Measurements from ENCODE around the gene PACS1.
"Not testable (repeated sequence)": the region's sequence is repeated elsewhere in the genome, so short reads cannot be mapped to it uniquely, and the experiment has no call there.

PACS1 gene

DNA sequence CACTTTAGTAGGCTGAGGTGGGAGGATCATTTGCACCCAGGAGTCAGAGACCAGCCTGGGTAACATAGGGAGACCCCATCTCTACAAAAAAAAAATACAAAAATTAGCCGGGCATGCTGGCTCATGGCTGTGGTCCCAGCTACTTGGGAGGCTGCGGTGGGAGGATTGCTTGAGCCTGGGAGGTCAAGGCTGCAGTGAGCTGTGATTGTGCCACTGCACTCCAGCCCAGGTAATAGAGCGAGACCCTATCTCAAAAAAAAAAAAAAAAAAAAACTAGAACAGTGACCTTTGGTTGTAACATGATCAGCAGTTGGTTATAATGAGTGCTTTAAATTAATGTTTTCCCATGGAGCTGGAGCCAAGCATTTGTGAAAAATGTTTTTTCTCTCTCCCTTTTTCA lies 44.9 kb downstream of the PACS1 start:
- DNase-seq (ENCODE audit: extremely low spot score); CTCF ChIA-PET; POLR2A ChIA-PET: not testable (repeated sequence)
- peak; percentile 29; the same call in 1 of the 2 replicates for TF ChIP-seq ZNF384 (IDR thresholded peaks at IDR 0.05)

DNA sequence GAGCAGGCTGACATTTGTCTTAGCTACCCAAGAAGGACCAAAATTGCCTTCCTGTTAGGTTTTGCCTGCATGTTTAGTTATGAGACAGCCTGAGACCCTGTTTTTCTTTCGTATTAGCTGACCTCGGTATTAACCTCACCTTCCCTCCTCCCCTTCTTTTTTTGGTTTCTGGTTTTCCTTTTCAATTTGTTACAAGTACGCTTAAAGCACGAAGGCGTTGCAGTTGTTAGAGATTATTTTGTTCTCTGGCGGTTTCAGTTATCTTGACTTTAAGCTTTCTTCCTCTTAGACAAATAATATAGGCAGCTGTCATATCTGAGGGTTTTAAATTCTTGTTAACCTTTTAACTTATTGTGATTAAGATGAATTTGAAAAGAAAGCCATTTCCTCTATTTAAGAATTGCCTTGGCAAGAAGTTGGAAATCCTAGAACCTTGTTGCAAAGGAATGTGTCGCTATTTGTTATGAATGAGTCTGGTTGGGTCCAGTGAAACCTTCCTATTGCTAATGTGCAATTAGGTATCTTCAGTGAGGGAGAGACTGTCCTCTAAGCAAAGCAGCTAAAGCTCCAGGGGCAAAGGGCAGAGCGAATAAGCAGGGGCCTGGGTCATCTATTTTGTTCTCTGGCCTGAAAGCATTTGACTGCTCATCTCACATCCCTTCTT lies 45.7 kb downstream of the PACS1 start:
- DNase-seq (ENCODE audit: extremely low spot score) = no peak
- TF ChIP-seq FOXM1 (IDR thresholded peaks at IDR 0.05; ENCODE audit: borderline replicate concordance) (no peak), LEF1 (IDR thresholded peaks at IDR 0.05; ENCODE audit: borderline replicate concordance) (no peak), TARDBP (IDR thresholded peaks at IDR 0.05) (no peak)
- CTCF ChIA-PET = interaction anchor here (1.2 kb wide), 1 partner anchor 48 kb away, joined by 3 read pairs; no protein-coding TSS in a partner anchor
- POLR2A ChIA-PET = no interaction called here

DNA sequence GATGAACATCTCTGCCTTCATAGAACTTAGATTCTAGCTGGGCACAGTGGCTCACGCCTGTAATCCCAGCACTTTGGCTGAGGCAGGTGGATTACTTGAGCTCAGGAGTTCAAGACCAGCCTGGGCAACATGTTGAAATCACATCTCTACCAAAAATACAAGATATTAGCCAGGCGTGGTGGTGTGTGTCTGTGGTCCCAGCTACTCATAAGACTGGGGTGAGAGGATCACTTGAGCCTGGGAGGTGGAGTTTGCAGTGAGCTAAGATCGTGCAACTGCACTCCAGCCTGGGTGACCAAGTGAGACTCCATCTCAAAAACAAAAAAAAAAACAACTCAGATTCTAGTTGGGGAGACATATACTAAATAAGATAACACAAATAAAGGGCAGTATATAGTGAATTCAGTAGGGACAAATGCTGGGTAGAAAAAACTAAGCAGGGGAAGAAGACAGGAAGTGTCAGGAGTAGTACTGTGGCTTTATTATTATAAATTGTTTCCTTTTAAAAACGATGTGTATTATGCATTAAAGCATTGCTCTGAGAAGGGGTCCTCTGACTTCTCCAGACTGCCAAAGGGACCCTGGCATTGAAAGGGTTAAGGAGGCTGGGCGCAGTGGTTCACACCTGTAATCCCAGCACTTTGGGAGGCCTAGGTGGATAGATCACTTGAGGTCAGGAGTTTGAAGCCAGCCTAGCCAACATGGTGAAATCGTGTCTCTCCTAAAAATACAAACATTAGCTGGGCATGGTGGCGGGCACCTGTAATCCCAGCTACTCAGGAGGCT lies 46.7 kb downstream of the PACS1 start:
- ChIA-PET CTCF (interaction anchor here (0.5 to 1.2 kb wide), 2 partner anchors 49 to 1235 kb away, joined by 3 read pairs; no protein-coding TSS in a partner anchor), POLR2A (no interaction called here)
- TF ChIP-seq FOXM1 (IDR thresholded peaks at IDR 0.05; ENCODE audit: borderline replicate concordance) (no peak), FOXK2 (IDR thresholded peaks at IDR 0.05) (no peak), ZNF384 (IDR thresholded peaks at IDR 0.05) (no peak), ELF4 (IDR thresholded peaks at IDR 0.05) (no peak), LEF1 (IDR thresholded peaks at IDR 0.05; ENCODE audit: borderline replicate concordance) (no peak), BHLHE40 (IDR thresholded peaks at IDR 0.05; ENCODE audit: borderline replicate concordance) (no peak), SP1 (IDR thresholded peaks at IDR 0.05) (no peak), TARDBP (IDR thresholded peaks at IDR 0.05) (no peak), NFRKB (IDR thresholded peaks at IDR 0.05) (no peak)
- TF ChIP-seq, protein P1, sequence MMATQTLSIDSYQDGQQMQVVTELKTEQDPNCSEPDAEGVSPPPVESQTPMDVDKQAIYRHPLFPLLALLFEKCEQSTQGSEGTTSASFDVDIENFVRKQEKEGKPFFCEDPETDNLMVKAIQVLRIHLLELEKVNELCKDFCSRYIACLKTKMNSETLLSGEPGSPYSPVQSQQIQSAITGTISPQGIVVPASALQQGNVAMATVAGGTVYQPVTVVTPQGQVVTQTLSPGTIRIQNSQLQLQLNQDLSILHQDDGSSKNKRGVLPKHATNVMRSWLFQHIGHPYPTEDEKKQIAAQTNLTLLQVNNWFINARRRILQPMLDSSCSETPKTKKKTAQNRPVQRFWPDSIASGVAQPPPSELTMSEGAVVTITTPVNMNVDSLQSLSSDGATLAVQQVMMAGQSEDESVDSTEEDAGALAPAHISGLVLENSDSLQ (IDR thresholded peaks at IDR 0.05) = no peak
- no peak for DNase-seq (ENCODE audit: extremely low spot score)

DNA sequence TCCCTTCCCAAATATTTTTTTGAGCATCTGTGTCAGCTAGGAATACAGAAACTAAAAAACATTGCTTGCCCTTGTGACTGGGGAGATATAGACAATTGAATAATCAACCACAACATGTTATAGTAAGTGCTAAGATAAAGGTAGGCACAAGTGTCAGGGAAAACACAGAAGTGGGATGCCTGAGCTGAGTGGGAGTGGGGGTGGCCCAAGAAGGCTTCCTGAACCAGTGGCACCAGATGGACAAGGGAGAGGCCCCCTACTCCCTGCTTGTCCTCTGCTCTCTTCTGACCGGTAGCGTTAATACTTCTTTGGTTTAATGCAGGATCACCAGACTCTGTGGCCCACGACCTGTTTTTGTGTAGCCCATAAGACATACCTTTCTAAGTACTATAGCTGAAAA lies 48.8 kb downstream of the PACS1 start:
- ChIA-PET POLR2A (interaction anchor here (1.1 to 1.5 kb wide), 3 partner anchors 15 to 257 kb away, joined by 3 to 7 read pairs (median 3); partner anchors contain the start of gene PACS1), CTCF (interaction anchor here (1.1 to 2.5 kb wide), 2 partner anchors 15 to 51 kb away, joined by 6 to 11 read pairs; no protein-coding TSS in a partner anchor)
- no peak for TF ChIP-seq FOXM1 (IDR thresholded peaks at IDR 0.05; ENCODE audit: borderline replicate concordance)
- TF ChIP-seq HDGF (IDR thresholded peaks at IDR 0.05; ENCODE audit: borderline replicate concordance) = no peak
- no peak for TF ChIP-seq SP1 (IDR thresholded peaks at IDR 0.05)
- TF ChIP-seq, protein P1 (IDR thresholded peaks at IDR 0.05) = no peak
- no peak for TF ChIP-seq CTBP1 (IDR thresholded peaks at IDR 0.05; ENCODE audit: borderline replicate concordance)
- TF ChIP-seq ELF4 (IDR thresholded peaks at IDR 0.05) = no peak
- TF ChIP-seq TARDBP (IDR thresholded peaks at IDR 0.05) = no peak
- no peak for DNase-seq (ENCODE audit: extremely low spot score)

DNA sequence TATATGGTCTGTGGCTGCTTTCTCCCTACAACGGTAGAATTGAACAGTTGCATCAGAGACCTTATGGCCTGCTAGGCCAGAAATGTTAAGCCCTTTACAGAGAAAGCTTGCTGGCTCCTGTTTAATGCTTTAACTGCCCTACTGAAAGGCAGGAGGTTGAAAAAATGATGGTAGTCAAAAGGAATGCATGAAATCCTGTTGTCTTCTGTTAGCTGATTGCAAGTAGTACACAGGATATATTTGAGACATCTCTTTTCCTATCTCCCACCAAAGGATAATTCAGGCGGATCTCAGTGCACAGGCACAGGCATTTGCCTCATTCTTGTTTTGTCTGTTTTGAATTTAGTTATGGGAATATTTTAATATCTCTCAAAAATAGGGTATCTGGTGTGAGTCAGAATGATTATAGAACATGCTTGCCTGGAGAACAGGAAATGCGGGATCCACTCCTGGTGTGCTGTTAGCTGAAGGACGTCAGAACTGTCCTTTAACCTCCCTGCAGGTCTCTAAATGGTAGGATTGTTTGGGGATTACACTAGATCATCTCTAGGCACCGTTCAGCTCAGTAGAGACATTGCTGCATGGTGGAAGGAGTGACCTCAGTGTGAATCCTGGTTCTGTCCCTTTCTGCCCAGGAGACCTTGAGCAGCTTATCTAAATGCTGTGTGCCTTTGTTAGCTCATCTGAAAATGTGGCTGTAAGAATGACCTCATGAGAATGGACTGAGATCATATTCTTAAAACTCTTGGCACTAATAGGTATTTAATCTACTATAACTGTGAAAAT lies 49.5 kb downstream of the PACS1 start:
- ChIA-PET CTCF (interaction anchor here (1.1 to 2.5 kb wide), 2 partner anchors 14 to 52 kb away, joined by 6 to 11 read pairs; no protein-coding TSS in a partner anchor), POLR2A (interaction anchor here (1.0 to 1.5 kb wide), 4 partner anchors 14 to 258 kb away, joined by 3 to 7 read pairs (median 3); partner anchors contain the start of gene PACS1)
- DNase-seq (ENCODE audit: extremely low spot score) = no peak
- no peak for TF ChIP-seq ZNF384 (IDR thresholded peaks at IDR 0.05)
- TF ChIP-seq HDGF (IDR thresholded peaks at IDR 0.05; ENCODE audit: borderline replicate concordance) = no peak
- no peak for TF ChIP-seq NFRKB (IDR thresholded peaks at IDR 0.05)
- no peak for TF ChIP-seq SUZ12 (IDR thresholded peaks at IDR 0.05)
- no peak for TF ChIP-seq ELF4 (IDR thresholded peaks at IDR 0.05)
- no peak for TF ChIP-seq FOXM1 (IDR thresholded peaks at IDR 0.05; ENCODE audit: borderline replicate concordance)
- no peak for TF ChIP-seq L3MBTL2 (conservative IDR thresholded peaks at IDR 0.05)
- TF ChIP-seq LEF1 (IDR thresholded peaks at IDR 0.05; ENCODE audit: borderline replicate concordance) = no peak
- TF ChIP-seq FOXK2 (IDR thresholded peaks at IDR 0.05) = no peak
- TF ChIP-seq TARDBP (IDR thresholded peaks at IDR 0.05) = no peak
- no peak for TF ChIP-seq ARNT (IDR thresholded peaks at IDR 0.05)

DNA sequence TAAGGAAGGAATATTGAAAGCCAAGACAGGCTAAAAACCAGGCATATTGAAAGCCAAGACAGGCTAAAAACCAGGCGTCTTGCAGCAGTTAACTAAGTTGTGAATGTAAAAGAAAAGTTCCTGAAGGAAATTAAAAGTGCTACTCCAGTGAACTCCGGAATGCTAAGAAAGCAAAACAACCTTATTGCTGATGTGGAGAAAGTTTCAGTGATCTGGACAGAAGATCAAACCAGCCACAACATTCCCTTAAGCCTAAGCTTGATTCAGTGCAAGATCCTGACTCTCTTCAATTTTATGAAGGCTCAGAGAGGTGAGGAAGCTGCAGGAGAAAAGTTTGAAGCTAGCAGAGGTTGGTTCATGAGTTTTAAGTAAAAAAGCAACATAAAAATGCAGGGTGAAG lies 51.4 kb downstream of the PACS1 start:
- TF ChIP-seq ELF4 (IDR thresholded peaks at IDR 0.05) (no peak), TARDBP (IDR thresholded peaks at IDR 0.05) (no peak), SP1 (IDR thresholded peaks at IDR 0.05) (no peak), FOXM1 (IDR thresholded peaks at IDR 0.05; ENCODE audit: borderline replicate concordance) (no peak), L3MBTL2 (conservative IDR thresholded peaks at IDR 0.05) (no peak), LEF1 (IDR thresholded peaks at IDR 0.05; ENCODE audit: borderline replicate concordance) (no peak), ZNF384 (IDR thresholded peaks at IDR 0.05) (no peak), HDGF (IDR thresholded peaks at IDR 0.05; ENCODE audit: borderline replicate concordance) (no peak), FOXK2 (IDR thresholded peaks at IDR 0.05) (no peak), CTBP1 (IDR thresholded peaks at IDR 0.05; ENCODE audit: borderline replicate concordance) (no peak), SUZ12 (IDR thresholded peaks at IDR 0.05) (no peak), NFRKB (IDR thresholded peaks at IDR 0.05) (no peak)
- TF ChIP-seq, protein P1 (IDR thresholded peaks at IDR 0.05) = no peak
- POLR2A ChIA-PET = no interaction called here
- DNase-seq (ENCODE audit: extremely low spot score) = no peak
- CTCF ChIA-PET = interaction anchor here (2.5 kb wide), 1 partner anchor 12 kb away, joined by 11 read pairs; no protein-coding TSS in a partner anchor

Measured in HEK293T (cell line).